ENCODE results near the gene NCOA7. TPM values are rescaled to one million over a fixed set of nuclear protein-coding genes. Genes with fewer than 3 reads are reported as not detected.

The NCOA7 gene
- total and polyA plus RNA-seq, 9 of the 15 experiments (the other 6 are each of a cell fraction or from before 2014, with no cell fraction given): 5.8 to 14.6 (median 9.3) TPM

DNA sequence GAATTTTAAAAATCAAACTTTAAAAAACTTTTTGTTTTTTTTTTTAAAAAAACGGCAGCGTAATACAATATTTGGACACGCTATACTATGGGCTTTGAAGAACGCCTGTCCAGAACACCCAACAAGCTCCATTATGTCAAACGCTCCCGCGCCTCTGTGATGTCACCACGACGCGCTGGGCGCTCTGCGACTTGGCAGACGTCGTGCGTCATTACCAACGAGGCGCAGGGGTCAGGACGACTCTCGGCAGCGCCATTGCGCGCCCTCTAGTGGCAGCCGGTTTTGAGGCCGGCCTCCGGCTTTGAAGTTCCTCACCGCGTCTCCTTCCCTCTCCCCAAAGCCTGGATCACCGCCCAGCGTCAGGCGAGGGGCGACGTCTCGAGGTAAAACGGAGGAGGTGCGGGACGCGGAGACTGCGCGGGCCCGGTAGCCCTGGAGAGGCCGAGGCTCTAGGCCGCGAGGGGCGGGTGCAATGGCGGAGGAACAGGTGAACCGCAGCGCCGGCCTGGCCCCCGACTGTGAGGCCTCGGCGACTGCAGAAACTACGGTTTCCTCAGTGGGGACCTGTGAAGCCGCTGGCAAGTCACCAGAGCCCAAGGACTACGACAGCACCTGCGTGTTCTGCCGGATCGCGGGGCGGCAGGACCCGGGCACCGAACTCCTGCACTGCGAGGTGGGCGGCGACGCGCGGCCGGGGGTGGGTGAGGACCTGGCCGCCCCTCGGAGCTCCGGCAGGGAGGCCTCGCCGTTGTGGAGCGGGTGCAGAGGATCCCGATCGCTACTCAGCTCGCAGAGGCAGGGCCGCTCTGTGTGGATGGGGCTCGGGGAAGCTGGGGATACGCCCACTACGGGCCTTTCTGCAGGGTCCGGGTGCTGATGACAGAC lies 166.0 kb downstream of the NCOA7 start, which contains the start of gene HINT3 (continued):
- TF ChIP-seq ZMIZ1 (IDR thresholded peaks at IDR 0.05; ENCODE audit: low read depth in 2 of 2, low read length in 2 of 2) (peak in 1 of 2 experiments; percentile 41; a peak in 1 of 4 replicates), ZFP91 (CRISPR knock-in tag; IDR thresholded peaks at IDR 0.05) (peak; percentile 59; the same call in 1 of the 2 replicates), ZNF311 (CRISPR knock-in tag; IDR thresholded peaks at IDR 0.05) (no peak), RB1 (IDR thresholded peaks at IDR 0.05; ENCODE audit: low read depth) (peak; percentile 95), RBM25 (IDR thresholded peaks at IDR 0.05; ENCODE audit: low read depth, low read length, severe bottlenecking) (no peak), RREB1 (CRISPR knock-in tag; IDR thresholded peaks at IDR 0.05) (no peak; the same call in 1 of the 2 replicates), YY1 (IDR thresholded peaks at IDR 0.05; ENCODE audit: borderline replicate concordance in 1 of 3, control insufficient read depth in 1 of 3, extremely low read depth in 1 of 3, insufficient read depth in 3 of 3, insufficient read length in 1 of 3, insufficient replicate concordance in 2 of 3, low read depth in 1 of 3, low read length in 2 of 3) (peak in 2 of 3 experiments; percentile 82 to 83), SAFB2 (IDR thresholded peaks at IDR 0.05; ENCODE audit: borderline replicate concordance, low read depth, low read length, severe bottlenecking) (no peak), TEAD4 (IDR thresholded peaks at IDR 0.05; ENCODE audit: low read length) (peak; percentile 54; the same call in 1 of the 2 replicates), TEAD4 (CRISPR knock-in tag; IDR thresholded peaks at IDR 0.05; ENCODE audit: borderline replicate concordance) (0 out of 2 replicates have a peak, but pooled peaks have one; percentile 40), CBFA2T3 (IDR thresholded peaks at IDR 0.05) (no peak; the same call in 1 of the 2 replicates)
- TF ChIP-seq, protein P1, sequence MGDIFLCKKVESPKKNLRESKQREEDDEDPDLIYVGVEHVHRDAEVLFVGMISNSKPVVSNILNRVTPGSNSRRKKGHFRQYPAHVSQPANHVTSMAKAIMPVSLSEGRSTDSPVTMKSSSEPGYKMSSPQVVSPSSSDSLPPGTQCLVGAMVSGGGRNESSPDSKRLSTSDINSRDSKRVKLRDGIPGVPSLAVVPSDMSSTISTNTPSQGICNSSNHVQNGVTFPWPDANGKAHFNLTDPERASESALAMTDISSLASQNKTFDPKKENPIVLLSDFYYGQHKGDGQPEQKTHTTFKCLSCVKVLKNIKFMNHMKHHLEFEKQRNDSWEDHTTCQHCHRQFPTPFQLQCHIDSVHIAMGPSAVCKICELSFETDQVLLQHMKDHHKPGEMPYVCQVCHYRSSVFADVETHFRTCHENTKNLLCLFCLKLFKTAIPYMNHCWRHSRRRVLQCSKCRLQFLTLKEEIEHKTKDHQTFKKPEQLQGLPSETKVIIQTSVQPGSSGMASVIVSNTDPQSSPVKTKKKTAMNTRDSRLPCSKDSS (IDR thresholded peaks at IDR 0.05; ENCODE audit: low read depth, partially characterized antibody): no peak
